ENCODE data around the gene ASCC3. TPM values are rescaled to one million over a fixed set of nuclear protein-coding genes. Genes with fewer than 3 reads are reported as not detected.

Gene ASCC3
- total and polyA plus RNA-seq, 2 donors (not counting 1 experiment from before 2014, with no cell fraction given) = 9.0 to 42.3 TPM

DNA sequence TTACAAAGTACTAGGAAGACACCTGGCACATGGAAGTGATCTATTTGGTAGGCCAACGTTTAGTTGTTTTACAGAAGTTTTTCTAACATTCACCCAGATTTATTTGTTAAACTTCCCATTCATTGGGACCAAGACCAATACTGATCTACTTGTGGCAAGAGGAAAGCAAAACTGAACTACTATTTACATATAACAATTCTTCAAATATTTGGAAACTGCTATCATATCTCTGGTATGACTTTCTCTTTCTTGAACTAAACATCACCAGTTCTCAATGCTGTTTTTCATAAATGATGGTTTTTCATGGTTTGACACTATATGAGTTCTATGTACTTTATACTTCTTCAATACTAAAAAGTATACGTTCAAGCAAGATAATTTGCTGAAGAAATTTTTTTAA, 189.2 kb downstream of the ASCC3 start:
- H3K4me3 ChIP-seq (ENCODE audit: control extremely low read depth in 1 of 5, extremely low read depth in 1 of 5, insufficient read depth in 1 of 5, low read depth in 2 of 5, low read length in 4 of 5) = no peak overlapping the region
- H3K36me3 ChIP-seq (replicated peaks in 1 of 2; ENCODE audit: control extremely low read depth in 1 of 2, control insufficient read depth in 1 of 2, extremely low read depth in 1 of 2, insufficient read depth in 2 of 2, low read length in 1 of 2) = no peaks in the 10 kb centered on the region
- no peak overlapping the region for H3K27ac Mint-ChIP-seq
- ATAC-seq (ENCODE audit: low read depth) (no peak), DNase-seq (no peak)
- H3K4me1 Mint-ChIP-seq = no peaks in the 10 kb centered on the region
- no peak overlapping the region for H3K4me2 ChIP-seq (replicated peaks; ENCODE audit: low read depth, low read length, poor library complexity, severe bottlenecking)
- H3K9me3 Mint-ChIP-seq (ENCODE audit: insufficient read depth) = no peaks in the 10 kb centered on the region
- H3K4me3 Mint-ChIP-seq = no peak overlapping the region
- no peaks in the 10 kb centered on the region for H3K27me3 ChIP-seq (replicated peaks in 1 of 4; ENCODE audit: control extremely low read depth in 1 of 4, control insufficient read depth in 3 of 4, insufficient read depth in 4 of 4, low read length in 3 of 4)
- TF ChIP-seq, protein P1, sequence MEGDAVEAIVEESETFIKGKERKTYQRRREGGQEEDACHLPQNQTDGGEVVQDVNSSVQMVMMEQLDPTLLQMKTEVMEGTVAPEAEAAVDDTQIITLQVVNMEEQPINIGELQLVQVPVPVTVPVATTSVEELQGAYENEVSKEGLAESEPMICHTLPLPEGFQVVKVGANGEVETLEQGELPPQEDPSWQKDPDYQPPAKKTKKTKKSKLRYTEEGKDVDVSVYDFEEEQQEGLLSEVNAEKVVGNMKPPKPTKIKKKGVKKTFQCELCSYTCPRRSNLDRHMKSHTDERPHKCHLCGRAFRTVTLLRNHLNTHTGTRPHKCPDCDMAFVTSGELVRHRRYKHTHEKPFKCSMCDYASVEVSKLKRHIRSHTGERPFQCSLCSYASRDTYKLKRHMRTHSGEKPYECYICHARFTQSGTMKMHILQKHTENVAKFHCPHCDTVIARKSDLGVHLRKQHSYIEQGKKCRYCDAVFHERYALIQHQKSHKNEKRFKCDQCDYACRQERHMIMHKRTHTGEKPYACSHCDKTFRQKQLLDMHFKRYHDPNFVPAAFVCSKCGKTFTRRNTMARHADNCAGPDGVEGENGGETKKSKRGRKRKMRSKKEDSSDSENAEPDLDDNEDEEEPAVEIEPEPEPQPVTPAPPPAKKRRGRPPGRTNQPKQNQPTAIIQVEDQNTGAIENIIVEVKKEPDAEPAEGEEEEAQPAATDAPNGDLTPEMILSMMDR (IDR thresholded peaks at IDR 0.05) = no peak
- no peak for TF ChIP-seq EZH2 (IDR thresholded peaks at IDR 0.05; ENCODE audit: borderline replicate concordance, insufficient read depth, low read depth, low read length, poor library complexity, severe bottlenecking)
- intact Hi-C loops (cut with micrococcal nuclease) = no loop called here
- H3K4me1 ChIP-seq (ENCODE audit: control insufficient read depth in 2 of 2, insufficient read depth in 2 of 2, low read length in 2 of 2) = no peaks in the 10 kb centered on the region
- no peak overlapping the region for H3K27ac ChIP-seq (ENCODE audit: low read length in 2 of 2)
- CTCF ChIA-PET = no interaction called here
- no peak overlapping the region for H2AFZ ChIP-seq (ENCODE audit: insufficient read depth, low read depth, low read length, poor library complexity, severe bottlenecking)
- H3K79me2 ChIP-seq (ENCODE audit: control insufficient read depth, insufficient read depth, low read length) = no peaks in the 10 kb centered on the region
- no peak overlapping the region for H3K9ac ChIP-seq (ENCODE audit: low read length)
- H3K27me3 Mint-ChIP-seq = no peaks in the 10 kb centered on the region
- no CpG with 5 or more reads among the region's 2 CpGs for WGBS (ENCODE audit: insufficient coverage)
- POLR2A ChIA-PET = no interaction called here
- no peaks in the 10 kb centered on the region for H3K9me3 ChIP-seq (ENCODE audit: control extremely low read depth in 1 of 3, control insufficient read depth in 2 of 3, insufficient read depth in 1 of 3, low read length in 2 of 3)
- H4K20me1 ChIP-seq (ENCODE audit: control insufficient read depth, insufficient read depth, low read length, poor library complexity, severe bottlenecking) = no peaks in the 10 kb centered on the region

DNA sequence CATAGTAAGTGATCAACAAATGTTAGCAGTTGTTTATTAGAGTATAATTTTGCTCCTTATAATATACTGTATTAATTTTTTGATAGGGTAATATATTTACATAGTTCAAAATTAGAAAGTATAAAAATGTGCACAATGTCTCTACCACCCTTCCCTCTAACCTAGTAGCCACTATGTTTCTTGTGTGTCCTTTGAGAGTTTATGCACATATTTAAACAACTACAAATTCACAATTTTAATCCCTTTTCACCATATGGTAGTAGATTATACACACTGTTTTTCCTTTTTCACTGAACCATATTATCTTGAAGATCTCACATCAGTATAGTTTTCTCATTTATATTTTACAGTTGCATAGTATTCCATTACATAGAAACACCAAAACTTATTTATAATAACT, 194.9 kb downstream of the ASCC3 start:
- Histone ChIP-seq H3K79me2 (ENCODE audit: control insufficient read depth, insufficient read depth, low read length) (no peaks in the 10 kb centered on the region), H4K20me1 (ENCODE audit: control insufficient read depth, insufficient read depth, low read length, poor library complexity, severe bottlenecking) (no peaks in the 10 kb centered on the region), H3K9me3 (ENCODE audit: control extremely low read depth in 1 of 3, control insufficient read depth in 2 of 3, insufficient read depth in 1 of 3, low read length in 2 of 3) (no peaks in the 10 kb centered on the region), H3K4me3 (ENCODE audit: control extremely low read depth in 1 of 5, extremely low read depth in 1 of 5, insufficient read depth in 1 of 5, low read depth in 2 of 5, low read length in 4 of 5) (no peak overlapping the region), H3K27ac (ENCODE audit: low read length in 2 of 2) (no peak overlapping the region), H3K9ac (ENCODE audit: low read length) (no peak overlapping the region), H3K4me1 (ENCODE audit: control insufficient read depth in 2 of 2, insufficient read depth in 2 of 2, low read length in 2 of 2) (no peaks in the 10 kb centered on the region), H3K36me3 (replicated peaks in 1 of 2; ENCODE audit: control extremely low read depth in 1 of 2, control insufficient read depth in 1 of 2, extremely low read depth in 1 of 2, insufficient read depth in 2 of 2, low read length in 1 of 2) (no peaks in the 10 kb centered on the region), H3K4me2 (replicated peaks; ENCODE audit: low read depth, low read length, poor library complexity, severe bottlenecking) (no peak overlapping the region), H2AFZ (ENCODE audit: insufficient read depth, low read depth, low read length, poor library complexity, severe bottlenecking) (no peak overlapping the region), H3K27me3 (replicated peaks in 1 of 4; ENCODE audit: control extremely low read depth in 1 of 4, control insufficient read depth in 3 of 4, insufficient read depth in 4 of 4, low read length in 3 of 4) (no peaks in the 10 kb centered on the region)
- POLR2A ChIA-PET = no interaction called here
- Mint-ChIP-seq H3K4me1 (no peaks in the 10 kb centered on the region), H3K27me3 (no peaks in the 10 kb centered on the region), H3K4me3 (no peak overlapping the region), H3K9me3 (ENCODE audit: insufficient read depth) (no peaks in the 10 kb centered on the region), H3K27ac (no peak overlapping the region)
- intact Hi-C loops (cut with micrococcal nuclease) = no loop called here
- CTCF ChIA-PET = no interaction called here
- DNase-seq (no peak), ATAC-seq (ENCODE audit: low read depth) (no peak)
- TF ChIP-seq, protein P1 (IDR thresholded peaks at IDR 0.05) = no peak
- no peak for TF ChIP-seq EZH2 (IDR thresholded peaks at IDR 0.05; ENCODE audit: borderline replicate concordance, insufficient read depth, low read depth, low read length, poor library complexity, severe bottlenecking)
